HepG2 (cell line): ENCODE results near the gene KTI12. TPM values are rescaled to one million over a fixed set of nuclear protein-coding genes. Genes with fewer than 3 reads are reported as not detected.
A peak's percentile ranks its signal among the peaks of the same experiment; 100 is the strongest.

Experiments used
- ARNT ChIP-seq: fragments of 450-650 bp; IDR thresholded peaks from 2 replicates; pipeline ENCODE4 v1.6.1; 2017
- EHMT2 ChIP-seq: fragments of 200-600 bp; sonication (generic); IDR thresholded peaks from 2 replicates; pipeline ENCODE4 v1.7.0; 2017; ENCODE audit warnings: antibody characterized with exemption, low read depth, low read length, borderline replicate concordance
- FOXK1 ChIP-seq: sonication (generic); formaldehyde crosslinking; IDR thresholded peaks from 2 replicates; pipeline ENCODE4 v1.4.0; 2020; ENCODE audit warnings: low read depth, missing genetic modification reagents, borderline replicate concordance
- HOXA9 ChIP-seq: sonication (generic); formaldehyde crosslinking; IDR thresholded peaks from 2 replicates; pipeline ENCODE4 v1.8.1; 2022; ENCODE audit warnings: missing genetic modification reagents, mild to moderate bottlenecking, moderate library complexity, borderline replicate concordance
- IRX3 ChIP-seq: sonication (generic); formaldehyde crosslinking; IDR thresholded peaks from 2 replicates; pipeline ENCODE4 v1.8.1; 2023; ENCODE audit warnings: mild to moderate bottlenecking, low read depth, missing genetic modification reagents, borderline replicate concordance
- PHF21A ChIP-seq: sonication (generic); formaldehyde crosslinking; IDR thresholded peaks from 2 replicates; pipeline ENCODE4 v1.5.0; 2020; ENCODE audit warnings: mild to moderate bottlenecking, missing genetic modification reagents
- RAD51 ChIP-seq: fragments of 450-650 bp; IDR thresholded peaks from 2 replicates; pipeline ENCODE4 v1.6.1; 2016; ENCODE audit warnings: borderline replicate concordance
- SIN3B ChIP-seq: fragments of 150-350 bp; IDR thresholded peaks from 2 replicates; pipeline ENCODE4 v1.6.1; 2014; ENCODE audit warnings: low read length
- TCF7 ChIP-seq: sonication (generic); IDR thresholded peaks from 2 replicates; pipeline ENCODE4 v1.6.1; 2016; ENCODE audit warnings: antibody characterized with exemption, low read depth
- U2AF1 ChIP-seq: fragments of 200-400 bp; formaldehyde crosslinking; optimal IDR thresholded peaks from 2 replicates; pipeline ENCODE3; 2017; ENCODE audit warnings: mild to moderate bottlenecking, low read depth, low read length
- U2AF2 ChIP-seq: fragments of 200-400 bp; formaldehyde crosslinking; IDR thresholded peaks from 2 replicates; pipeline ENCODE4 v1.6.1; 2017; ENCODE audit warnings: low read depth, mild to moderate bottlenecking, low read length
- ZBTB7B ChIP-seq: sonication (generic); formaldehyde crosslinking; IDR thresholded peaks from 2 replicates; pipeline ENCODE4 v1.4.0; 2020; ENCODE audit warnings: missing genetic modification reagents
- ZNF337 ChIP-seq: sonication (generic); formaldehyde crosslinking; IDR thresholded peaks from 2 replicates; pipeline ENCODE4 v1.5.1; 2020; ENCODE audit warnings: missing genetic modification reagents, low read depth, mild to moderate bottlenecking, borderline replicate concordance
- ZNF619 ChIP-seq: sonication (generic); formaldehyde crosslinking; IDR thresholded peaks from 2 replicates; pipeline ENCODE4 v1.4.0; 2020; ENCODE audit warnings: mild to moderate bottlenecking, missing genetic modification reagents
- ZNF777 ChIP-seq: sonication (generic); formaldehyde crosslinking; IDR thresholded peaks from 2 replicates; pipeline ENCODE4 v1.4.0; 2020; ENCODE audit warnings: missing genetic modification reagents
- ZSCAN12 ChIP-seq: sonication (generic); formaldehyde crosslinking; IDR thresholded peaks from 2 replicates; pipeline ENCODE4 v1.9.0; 2021; ENCODE audit warnings: mild to moderate bottlenecking, missing genetic modification reagents
- ZSCAN22 ChIP-seq: sonication (generic); formaldehyde crosslinking; IDR thresholded peaks from 2 replicates; pipeline ENCODE4 v1.4.0; 2020; ENCODE audit warnings: mild to moderate bottlenecking, missing genetic modification reagents
- polyA plus RNA-seq, 8 experiments: library from polyadenylated mRNA; depleted of rRNA in 3 of 8; stranded (reverse) in 7 of 8; unstranded in 1 of 8; fragments of >200 nt; fragmentation: Illumina TruSeq in 4 of 8; extraction: Trizol in 4 of 8; gene quantifications; 2 replicates each; pipeline versions ENCODE4 v1.2.1 to v1.2.3, GENCODE V29; 2011 to 2016; ENCODE audit warnings: low read depth in 4 of 8, missing spikeins in 1 of 8, mixed read lengths in 1 of 8; ENCODE audit not compliant: insufficient read depth in 1 of 8
- total RNA-seq, 5 experiments: library from RNA; depleted of rRNA; stranded (reverse); fragments of >200 nt; fragmentation: Illumina TruSeq; extraction: Trizol; gene quantifications; 2 replicates each; pipeline ENCODE4 v1.2.3, GENCODE V29; 2016; ENCODE audit warnings: low read depth in 1 of 5
- TF ChIP-seq, protein P1 (sequence below): sonication (generic); formaldehyde crosslinking; IDR thresholded peaks from 2 replicates; pipeline ENCODE4 v1.4.0; 2020; ENCODE audit warnings: mild to moderate bottlenecking, missing genetic modification reagents
- TF ChIP-seq, protein P2 (sequence below): sonication (generic); formaldehyde crosslinking; IDR thresholded peaks from 2 replicates; pipeline ENCODE4 v1.5.1; 2020; ENCODE audit warnings: mild to moderate bottlenecking, missing genetic modification reagents, borderline replicate concordance

The KTI12 gene
- total and polyA plus RNA-seq, 2 of the 13 experiments (the other 11 are each of a cell fraction or from before 2014, with no cell fraction given) = 7.4 to 10.2 TPM

DNA sequence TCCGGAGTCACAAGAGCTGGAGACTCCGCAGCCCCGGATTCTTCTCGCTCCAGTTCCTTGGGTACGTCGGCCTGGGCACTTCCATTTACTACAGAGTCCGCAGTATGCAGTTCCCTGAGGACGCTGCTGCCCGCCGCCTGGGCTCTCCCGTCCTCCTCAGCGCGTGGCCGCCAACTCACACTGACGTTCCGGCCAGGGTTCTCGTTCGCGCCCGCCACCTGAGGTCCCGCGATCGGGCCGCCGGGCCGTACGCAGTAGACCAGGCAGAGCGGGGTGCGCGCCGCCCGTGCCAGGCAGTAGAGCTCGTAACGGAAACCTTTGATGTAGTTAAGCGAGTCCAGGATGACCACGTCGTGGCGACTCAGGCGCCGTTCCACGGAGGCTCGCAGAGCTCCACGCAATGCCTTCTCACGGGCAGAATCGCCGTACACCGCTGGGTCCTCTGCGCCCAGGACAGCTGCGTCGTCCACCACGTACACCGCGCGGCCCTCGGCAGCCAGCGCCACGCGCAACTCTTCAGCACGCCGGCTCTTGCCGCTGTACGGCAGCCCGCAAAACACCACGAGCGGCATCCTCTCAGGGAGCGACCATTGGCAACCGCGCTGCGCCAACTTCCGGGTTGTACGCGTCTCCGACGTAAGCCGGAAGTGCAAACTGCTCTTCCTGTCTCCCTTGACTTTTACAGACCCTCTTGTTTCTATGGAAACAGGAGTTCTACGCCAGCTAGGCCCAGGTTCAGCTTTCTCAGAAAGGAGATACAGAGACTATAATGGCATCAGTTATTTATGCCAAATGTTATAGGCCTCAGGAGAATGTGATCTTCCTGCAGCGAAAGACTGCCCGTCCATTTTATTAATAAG, at the start of gene KTI12 (continued):
- TF ChIP-seq, protein P1, sequence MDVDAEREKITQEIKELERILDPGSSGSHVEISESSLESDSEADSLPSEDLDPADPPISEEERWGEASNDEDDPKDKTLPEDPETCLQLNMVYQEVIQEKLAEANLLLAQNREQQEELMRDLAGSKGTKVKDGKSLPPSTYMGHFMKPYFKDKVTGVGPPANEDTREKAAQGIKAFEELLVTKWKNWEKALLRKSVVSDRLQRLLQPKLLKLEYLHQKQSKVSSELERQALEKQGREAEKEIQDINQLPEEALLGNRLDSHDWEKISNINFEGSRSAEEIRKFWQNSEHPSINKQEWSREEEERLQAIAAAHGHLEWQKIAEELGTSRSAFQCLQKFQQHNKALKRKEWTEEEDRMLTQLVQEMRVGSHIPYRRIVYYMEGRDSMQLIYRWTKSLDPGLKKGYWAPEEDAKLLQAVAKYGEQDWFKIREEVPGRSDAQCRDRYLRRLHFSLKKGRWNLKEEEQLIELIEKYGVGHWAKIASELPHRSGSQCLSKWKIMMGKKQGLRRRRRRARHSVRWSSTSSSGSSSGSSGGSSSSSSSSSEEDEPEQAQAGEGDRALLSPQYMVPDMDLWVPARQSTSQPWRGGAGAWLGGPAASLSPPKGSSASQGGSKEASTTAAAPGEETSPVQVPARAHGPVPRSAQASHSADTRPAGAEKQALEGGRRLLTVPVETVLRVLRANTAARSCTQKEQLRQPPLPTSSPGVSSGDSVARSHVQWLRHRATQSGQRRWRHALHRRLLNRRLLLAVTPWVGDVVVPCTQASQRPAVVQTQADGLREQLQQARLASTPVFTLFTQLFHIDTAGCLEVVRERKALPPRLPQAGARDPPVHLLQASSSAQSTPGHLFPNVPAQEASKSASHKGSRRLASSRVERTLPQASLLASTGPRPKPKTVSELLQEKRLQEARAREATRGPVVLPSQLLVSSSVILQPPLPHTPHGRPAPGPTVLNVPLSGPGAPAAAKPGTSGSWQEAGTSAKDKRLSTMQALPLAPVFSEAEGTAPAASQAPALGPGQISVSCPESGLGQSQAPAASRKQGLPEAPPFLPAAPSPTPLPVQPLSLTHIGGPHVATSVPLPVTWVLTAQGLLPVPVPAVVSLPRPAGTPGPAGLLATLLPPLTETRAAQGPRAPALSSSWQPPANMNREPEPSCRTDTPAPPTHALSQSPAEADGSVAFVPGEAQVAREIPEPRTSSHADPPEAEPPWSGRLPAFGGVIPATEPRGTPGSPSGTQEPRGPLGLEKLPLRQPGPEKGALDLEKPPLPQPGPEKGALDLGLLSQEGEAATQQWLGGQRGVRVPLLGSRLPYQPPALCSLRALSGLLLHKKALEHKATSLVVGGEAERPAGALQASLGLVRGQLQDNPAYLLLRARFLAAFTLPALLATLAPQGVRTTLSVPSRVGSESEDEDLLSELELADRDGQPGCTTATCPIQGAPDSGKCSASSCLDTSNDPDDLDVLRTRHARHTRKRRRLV (CRISPR knock-in tag) = peak; percentile 82; the same call in 1 of the 2 replicates
- TF ChIP-seq ZNF619 (CRISPR knock-in tag) (no peak), SIN3B (no peak), ARNT (no peak), ZBTB7B (CRISPR knock-in tag) (no peak), EHMT2 (no peak), PHF21A (peak; percentile 61), TCF7 (no peak; the same call in 1 of the 2 replicates), ZNF337 (CRISPR knock-in tag) (no peak), ZNF777 (CRISPR knock-in tag) (peak; percentile 51), IRX3 (CRISPR knock-in tag) (peak; percentile 54; the same call in 1 of the 2 replicates), FOXK1 (CRISPR knock-in tag) (peak; percentile 79; the same call in 1 of the 2 replicates), U2AF1 (no peak), ZSCAN22 (CRISPR knock-in tag) (no peak), ZSCAN12 (CRISPR knock-in tag) (no peak), HOXA9 (CRISPR knock-in tag) (no peak), RAD51 (no peak), U2AF2 (no peak)
- TF ChIP-seq, protein P2, sequence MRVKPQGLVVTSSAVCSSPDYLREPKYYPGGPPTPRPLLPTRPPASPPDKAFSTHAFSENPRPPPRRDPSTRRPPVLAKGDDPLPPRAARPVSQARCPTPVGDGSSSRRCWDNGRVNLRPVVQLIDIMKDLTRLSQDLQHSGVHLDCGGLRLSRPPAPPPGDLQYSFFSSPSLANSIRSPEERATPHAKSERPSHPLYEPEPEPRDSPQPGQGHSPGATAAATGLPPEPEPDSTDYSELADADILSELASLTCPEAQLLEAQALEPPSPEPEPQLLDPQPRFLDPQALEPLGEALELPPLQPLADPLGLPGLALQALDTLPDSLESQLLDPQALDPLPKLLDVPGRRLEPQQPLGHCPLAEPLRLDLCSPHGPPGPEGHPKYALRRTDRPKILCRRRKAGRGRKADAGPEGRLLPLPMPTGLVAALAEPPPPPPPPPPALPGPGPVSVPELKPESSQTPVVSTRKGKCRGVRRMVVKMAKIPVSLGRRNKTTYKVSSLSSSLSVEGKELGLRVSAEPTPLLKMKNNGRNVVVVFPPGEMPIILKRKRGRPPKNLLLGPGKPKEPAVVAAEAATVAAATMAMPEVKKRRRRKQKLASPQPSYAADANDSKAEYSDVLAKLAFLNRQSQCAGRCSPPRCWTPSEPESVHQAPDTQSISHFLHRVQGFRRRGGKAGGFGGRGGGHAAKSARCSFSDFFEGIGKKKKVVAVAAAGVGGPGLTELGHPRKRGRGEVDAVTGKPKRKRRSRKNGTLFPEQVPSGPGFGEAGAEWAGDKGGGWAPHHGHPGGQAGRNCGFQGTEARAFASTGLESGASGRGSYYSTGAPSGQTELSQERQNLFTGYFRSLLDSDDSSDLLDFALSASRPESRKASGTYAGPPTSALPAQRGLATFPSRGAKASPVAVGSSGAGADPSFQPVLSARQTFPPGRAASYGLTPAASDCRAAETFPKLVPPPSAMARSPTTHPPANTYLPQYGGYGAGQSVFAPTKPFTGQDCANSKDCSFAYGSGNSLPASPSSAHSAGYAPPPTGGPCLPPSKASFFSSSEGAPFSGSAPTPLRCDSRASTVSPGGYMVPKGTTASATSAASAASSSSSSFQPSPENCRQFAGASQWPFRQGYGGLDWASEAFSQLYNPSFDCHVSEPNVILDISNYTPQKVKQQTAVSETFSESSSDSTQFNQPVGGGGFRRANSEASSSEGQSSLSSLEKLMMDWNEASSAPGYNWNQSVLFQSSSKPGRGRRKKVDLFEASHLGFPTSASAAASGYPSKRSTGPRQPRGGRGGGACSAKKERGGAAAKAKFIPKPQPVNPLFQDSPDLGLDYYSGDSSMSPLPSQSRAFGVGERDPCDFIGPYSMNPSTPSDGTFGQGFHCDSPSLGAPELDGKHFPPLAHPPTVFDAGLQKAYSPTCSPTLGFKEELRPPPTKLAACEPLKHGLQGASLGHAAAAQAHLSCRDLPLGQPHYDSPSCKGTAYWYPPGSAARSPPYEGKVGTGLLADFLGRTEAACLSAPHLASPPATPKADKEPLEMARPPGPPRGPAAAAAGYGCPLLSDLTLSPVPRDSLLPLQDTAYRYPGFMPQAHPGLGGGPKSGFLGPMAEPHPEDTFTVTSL = no peak
